Heart left ventricle (tissue), 16 donors: ENCODE measurements around the gene CPB2. TPM values are rescaled to one million over a fixed set of nuclear protein-coding genes. Genes with fewer than 3 reads are reported as not detected.

ENCODE experiments used
- ATAC-seq, 4 donors: fragments of 200-7000 bp; cut with Tn5 transposase; one replicate each; pipeline ENCODE4 v1.9.1; 2020 to 2022; ENCODE audit warnings: moderate library complexity in 4 of 4, mild to moderate bottlenecking in 3 of 4, moderate number of reproducible peaks in 1 of 4
- DNase-seq, 5 donors: peaks; one replicate each; pipeline ENCODE4 v3.0.0-alpha.2; 2020
- H3K27ac ChIP-seq, 12 donors: fragments of 200-600 bp; sonication (generic) in 4 of 12; one replicate each; pipeline versions ENCODE4 v1.5.0 to v1.8.0; 2016 to 2022; ENCODE audit warnings: mild to moderate bottlenecking in 2 of 12
- H3K27me3 ChIP-seq, 9 donors: fragments of 200-600 bp; sonication (generic) in 2 of 9; one replicate each; pipeline versions ENCODE4 v1.5.1 to v1.8.0; 2016 to 2022; ENCODE audit warnings: mild to moderate bottlenecking in 3 of 9
- H3K36me3 ChIP-seq, 9 donors: fragments of 200-600 bp; sonication (generic) in 2 of 9; one replicate each; pipeline versions ENCODE4 v1.5.0 to v1.8.0; 2018 to 2022; ENCODE audit warnings: mild to moderate bottlenecking in 2 of 9
- H3K4me1 ChIP-seq, 12 donors: fragments of 200-600 bp; sonication (generic) in 4 of 12; one replicate each; pipeline versions ENCODE4 v1.5.0 to v1.8.0; 2016 to 2022; ENCODE audit warnings: mild to moderate bottlenecking in 3 of 12
- H3K4me3 ChIP-seq, 12 donors: fragments of 200-600 bp; sonication (generic) in 4 of 12; one replicate each; pipeline versions ENCODE4 v1.5.0 to v1.8.0; 2017 to 2022; ENCODE audit warnings: mild to moderate bottlenecking in 9 of 12, moderate library complexity in 4 of 12
- H3K9me3 ChIP-seq, 12 donors: fragments of 200-600 bp; sonication (generic) in 4 of 12; one replicate each; pipeline versions ENCODE4 v1.5.0 to v1.8.0; 2016 to 2022; ENCODE audit warnings: mild to moderate bottlenecking in 1 of 12
- POLR2A ChIP-seq, 2 donors: fragments of 450-650 bp; IDR thresholded peaks; one replicate each; pipeline ENCODE4 v1.6.1; 2017; ENCODE audit warnings: antibody characterized with exemption in 2 of 2, mild to moderate bottlenecking in 2 of 2, moderate library complexity in 2 of 2
- WGBS, 4 donors: extraction: QIAGEN DNeasy Blood & Tissue Kit in 2 of 4; methylation state at CpG; one replicate each; pipeline versions ENCODE4 v1.1.5 to v1.1.7; 2013 to 2018; 5-methylcytosine and 5-hydroxymethylcytosine counted together
- intact Hi-C, 10 donors: fragments of 100-400 bp; cut with DNase I; formaldehyde crosslinking; loops; one replicate each; pipeline versions ENCODE4 v1.11.1 to v1.14.2; 2022
- polyA plus RNA-seq, 2 donors: library from polyadenylated mRNA; stranded (reverse); fragments of 200-250 nt; gene quantifications; one replicate each; pipeline ENCODE4 v1.2.3, GENCODE V29; 2013
- total RNA-seq, 9 donors: library from RNA; depleted of rRNA in 2 of 9; stranded (reverse); fragments of >200 nt in 2 of 9; fragmentation: NEBNext Ultra II Directional in 3 of 9; extraction: Animal tissue kit (Norgen Biotek cat#: 25700) in 3 of 9; gene quantifications; one replicate each; pipeline versions ENCODE4 v1.1.0 to v1.2.4, GENCODE V29; 2016 to 2023
- TF ChIP-seq, protein P1 (sequence below), 12 donors: fragments of 200-600 bp; sonication (generic) in 4 of 12; IDR thresholded peaks; one replicate each; pipeline versions ENCODE4 v1.5.0 to v1.8.0; 2018 to 2022; ENCODE audit warnings: antibody characterized with exemption in 12 of 12, mild to moderate bottlenecking in 5 of 12
- donor health status: ischemic (EF 13 %, LVEDD 7.1; RV severe dilation, severe dysfunction).
- donor health status: healthy with polysubstance abuse.
- donor health status: DM: no; HTN: yes; CAD: no.
- donor health status: DM: no; HTN: no; CAD: no.
- donor health status: ischemic (EF 25% LVEDD 6.9; RV normal size, moderate dysfunction).
- donor health status: ischemic (EF 25% LVEDD 5.7; RV mildly dilated, moderate dysfunction).
- donor health status: healthy.
- donor health status: DM: yes; HTN: yes; CAD: no.
- donor health status: ischemic (EF 35%, LVEDD 5.7; RV mildly dilated, moderate dysfunction).
- donor health status: nonischemic (EF 11% LVEDD 7.7; RV severe dilation, severe dysfunction).
- donor health status: DM: yes; HTN: yes; CAD: no.
- donor health status: PGD.
- donor health status: ischemic (EF 29% LVEDD 5.4; RV normal size, mild dysfunction).
- donor health status: nonischemic (EF 23%, LVEDD 6.1; RV moderate dilation, normal function).

CPB2 gene
- total and polyA plus RNA-seq, 11 donors: not detected

- Histone ChIP-seq H3K36me3 (peaks cover 0 to 95% (median 70%) of the 10 kb centered on the region in 9 donors), H3K4me1 (no peaks in the 10 kb centered on the region), H3K4me3 (no peak overlapping the region), H3K9me3 (no peaks in the 10 kb centered on the region), H3K27me3 (no peaks in the 10 kb centered on the region), H3K27ac (no peak overlapping the region)
- no peak for TF ChIP-seq POLR2A (IDR thresholded peaks at IDR 0.05)
- TF ChIP-seq, protein P1, sequence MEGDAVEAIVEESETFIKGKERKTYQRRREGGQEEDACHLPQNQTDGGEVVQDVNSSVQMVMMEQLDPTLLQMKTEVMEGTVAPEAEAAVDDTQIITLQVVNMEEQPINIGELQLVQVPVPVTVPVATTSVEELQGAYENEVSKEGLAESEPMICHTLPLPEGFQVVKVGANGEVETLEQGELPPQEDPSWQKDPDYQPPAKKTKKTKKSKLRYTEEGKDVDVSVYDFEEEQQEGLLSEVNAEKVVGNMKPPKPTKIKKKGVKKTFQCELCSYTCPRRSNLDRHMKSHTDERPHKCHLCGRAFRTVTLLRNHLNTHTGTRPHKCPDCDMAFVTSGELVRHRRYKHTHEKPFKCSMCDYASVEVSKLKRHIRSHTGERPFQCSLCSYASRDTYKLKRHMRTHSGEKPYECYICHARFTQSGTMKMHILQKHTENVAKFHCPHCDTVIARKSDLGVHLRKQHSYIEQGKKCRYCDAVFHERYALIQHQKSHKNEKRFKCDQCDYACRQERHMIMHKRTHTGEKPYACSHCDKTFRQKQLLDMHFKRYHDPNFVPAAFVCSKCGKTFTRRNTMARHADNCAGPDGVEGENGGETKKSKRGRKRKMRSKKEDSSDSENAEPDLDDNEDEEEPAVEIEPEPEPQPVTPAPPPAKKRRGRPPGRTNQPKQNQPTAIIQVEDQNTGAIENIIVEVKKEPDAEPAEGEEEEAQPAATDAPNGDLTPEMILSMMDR (IDR thresholded peaks at IDR 0.05): no peak
- WGBS, 4 donors: 97 to 100% (median 100%) methylated on average over 1 of the region's 1 CpG
- no peak for DNase-seq
- no peak for ATAC-seq
- intact Hi-C loops: no loop called here
Observed at GRCh38 chr13:46004491-46004890, 100.3 kb downstream of the CPB2 start.

Other genes with a start within 250 kb of the CPB2 start
- gene ZC3H13, start 52.3 kb downstream of the CPB2 start, total RNA-seq: 10 to 100 TPM; 19.4 to 53.3 (median 38.8) TPM
- 10 to 100 TPM; 14.6 to 18.4 TPM for gene ZC3H13, start 52.3 kb downstream of the CPB2 start, polyA plus RNA-seq
- 100 to 1,000 TPM in 1 of 9 donors, 10 to 100 TPM in 5, 1 to 10 TPM in 3; 5.6 to 230 (median 11.8) TPM for gene LCP1, start 77.1 kb upstream of the CPB2 start, total RNA-seq
- gene LCP1, start 77.1 kb upstream of the CPB2 start, polyA plus RNA-seq: 1 to 10 TPM; 1.9 to 8.7 TPM
- gene LRRC63, start 106.9 kb upstream of the CPB2 start, total RNA-seq: under 1 TPM in 2 of 9 donors, not detected in 7; 0.14 to 0.48 TPM
- gene LRRC63, start 106.9 kb upstream of the CPB2 start, polyA plus RNA-seq: not detected